ENCODE measurements around the gene LY86. TPM values are rescaled to one million over a fixed set of nuclear protein-coding genes. Genes with fewer than 3 reads are reported as not detected.

LY86 gene
- total and polyA plus RNA-seq, 2 of the 13 experiments (the other 11 are each of a cell fraction or from before 2014, with no cell fraction given): not detected

GRCh38 chr6:6701864-6702263 lies 113.3 kb downstream of the LY86 start (continued):
- TF ChIP-seq THRA (CRISPR knock-in tag; IDR thresholded peaks at IDR 0.05; ENCODE audit: borderline replicate concordance) (no peak), PATZ1 (CRISPR knock-in tag; IDR thresholded peaks at IDR 0.05) (no peak), HDAC6 (IDR thresholded peaks at IDR 0.05; ENCODE audit: low read depth, low read length) (no peak)

- Histone ChIP-seq H3K27ac (ENCODE audit: extremely low read length, insufficient read depth, low read length) (no peak overlapping the region), H3K79me2 (ENCODE audit: insufficient read depth, low read length) (no peaks in the 10 kb centered on the region), H3K9me3 (ENCODE audit: low read length) (no peaks in the 10 kb centered on the region), H3K4me3 (replicated peaks in 1 of 3; ENCODE audit: insufficient read depth in 1 of 3, low read depth in 2 of 3, low read length in 3 of 3) (no peak overlapping the region), H3K9ac (ENCODE audit: insufficient read depth, low read depth, low read length) (no peak overlapping the region), H4K20me1 (ENCODE audit: insufficient read depth, low read length) (no peaks in the 10 kb centered on the region), H3K36me3 (replicated peaks in 1 of 2; ENCODE audit: control insufficient read depth in 1 of 2, insufficient read depth in 2 of 2, low read length in 2 of 2) (no peaks in the 10 kb centered on the region), H3K4me1 (ENCODE audit: insufficient read depth, low read length) (no peaks in the 10 kb centered on the region), H2AFZ (ENCODE audit: low read length) (no peak overlapping the region), H3K27me3 (ENCODE audit: control insufficient read depth in 1 of 2, insufficient read depth in 2 of 2, low read length in 2 of 2) (peaks cover 1 to 26% of the 10 kb centered on the region in 2 experiments; a peak in 1 of 5 replicates), H3K4me2 (ENCODE audit: low read depth, low read length) (no peak overlapping the region)
- intact Hi-C loops (cut with micrococcal nuclease; ENCODE audit: unreplicated experiment): no loop called here
- DNase-seq (ENCODE audit: low spot score): no peak
- no peak for FAIRE-seq
- in situ Hi-C loops (cut with HindIII; ENCODE audit: extremely low pct_ligation_motif_present, low pct_unique_long_range_greater_than_20kb): no loop called here
- ChIA-PET CTCF (ENCODE audit: low intra/inter-chr PET ratio, low total read pairs) (no interaction called here), POLR2A (no interaction called here)
- BruUV-seq (replicated peaks): no TSS peak
- ATAC-seq: no peak
- 34% methylated on average over 4 of the region's 4 CpGs for WGBS (ENCODE audit: low lambda C conversion rate)
- no peak for TF ChIP-seq AKNA (CRISPR knock-in tag; IDR thresholded peaks at IDR 0.05; ENCODE audit: borderline replicate concordance)
- TF ChIP-seq GZF1 (CRISPR knock-in tag; IDR thresholded peaks at IDR 0.05): no peak
- TF ChIP-seq DMAP1 (CRISPR knock-in tag; IDR thresholded peaks at IDR 0.05): no peak
- TF ChIP-seq ATF6 (CRISPR knock-in tag; conservative IDR thresholded peaks at IDR 0.05): no peak
- TF ChIP-seq FOXO4 (CRISPR knock-in tag; conservative IDR thresholded peaks at IDR 0.05): no peak
- no peak for TF ChIP-seq CENPT (CRISPR knock-in tag; IDR thresholded peaks at IDR 0.05; ENCODE audit: low read depth)
These were observed 115.2 kb downstream of the LY86 start for GRCh38 chr6:6703699-6704098.
